Stimulated activated naive CD8-positive, alpha-beta T cell treated with anti-CD3 and anti-CD28 coated beads, Interleukin-15, Interleukin-2, amounts not matched to agents 100 ng/mL and 50 ng/mL, for 24 hours (primary cell): ENCODE measurements around the gene CD200R1L.

Experiments used
- H3K27ac Mint-ChIP-seq: one replicate; pipeline ENCODE4 v1.8.0; 2021; ENCODE audit warnings: mild to moderate bottlenecking, mixed read lengths
- H3K27me3 Mint-ChIP-seq: one replicate; pipeline ENCODE4 v1.8.0; 2021; ENCODE audit warnings: mixed read lengths
- H3K36me3 Mint-ChIP-seq: one replicate; pipeline ENCODE4 v1.8.0; 2021; ENCODE audit warnings: low read depth, mixed read lengths
- H3K4me1 Mint-ChIP-seq: one replicate; pipeline ENCODE4 v1.8.0; 2021; ENCODE audit warnings: low read depth, mixed read lengths
- H3K4me3 Mint-ChIP-seq: one replicate; pipeline ENCODE4 v1.8.0; 2021; ENCODE audit warnings: mild to moderate bottlenecking, mixed read lengths
- H3K9me3 Mint-ChIP-seq: one replicate; pipeline ENCODE4 v1.8.0; 2021; ENCODE audit warnings: mixed read lengths

Gene CD200R1L

GRCh38 chr3:112770032-112770626 is 76.5 kb downstream of the CD200R1L start:
- Mint-ChIP-seq H3K27me3 (no peaks in the 10 kb centered on the region), H3K4me3 (no peak overlapping the region), H3K27ac (no peak overlapping the region), H3K4me1 (peaks cover 18% of the 10 kb centered on the region), H3K36me3 (no peaks in the 10 kb centered on the region), H3K9me3 (no peaks in the 10 kb centered on the region)

GRCh38 chr3:112769286-112769978 is 77.2 kb downstream of the CD200R1L start:
- H3K27ac Mint-ChIP-seq: no peak overlapping the region
- no peaks in the 10 kb centered on the region for H3K9me3 Mint-ChIP-seq
- H3K4me1 Mint-ChIP-seq: peaks cover 18% of the 10 kb centered on the region
- no peaks in the 10 kb centered on the region for H3K36me3 Mint-ChIP-seq
- no peak overlapping the region for H3K4me3 Mint-ChIP-seq
- H3K27me3 Mint-ChIP-seq: no peaks in the 10 kb centered on the region

- no peaks in the 10 kb centered on the region for H3K9me3 Mint-ChIP-seq
- H3K27ac Mint-ChIP-seq: no peak overlapping the region
- H3K4me3 Mint-ChIP-seq: no peak overlapping the region
- no peaks in the 10 kb centered on the region for H3K27me3 Mint-ChIP-seq
- H3K36me3 Mint-ChIP-seq: no peaks in the 10 kb centered on the region
- peaks cover 13% of the 10 kb centered on the region for H3K4me1 Mint-ChIP-seq
Measured at GRCh38 chr3:112767777-112768176, 78.9 kb downstream of the CD200R1L start.

GRCh38 chr3:112767177-112767576 is 79.5 kb downstream of the CD200R1L start:
- Mint-ChIP-seq H3K4me1 (peaks cover 13% of the 10 kb centered on the region), H3K27me3 (no peaks in the 10 kb centered on the region), H3K27ac (no peak overlapping the region), H3K9me3 (no peaks in the 10 kb centered on the region), H3K36me3 (no peaks in the 10 kb centered on the region), H3K4me3 (no peak overlapping the region)
